ENCODE measurements around the gene PALS2. TPM values are rescaled to one million over a fixed set of nuclear protein-coding genes. Genes with fewer than 3 reads are reported as not detected.

The PALS2 gene
- total and polyA plus RNA-seq, 9 of the 15 experiments (the other 6 are each of a cell fraction or from before 2014, with no cell fraction given), result 5.9 to 35.0 (median 17.7) TPM

DNA sequence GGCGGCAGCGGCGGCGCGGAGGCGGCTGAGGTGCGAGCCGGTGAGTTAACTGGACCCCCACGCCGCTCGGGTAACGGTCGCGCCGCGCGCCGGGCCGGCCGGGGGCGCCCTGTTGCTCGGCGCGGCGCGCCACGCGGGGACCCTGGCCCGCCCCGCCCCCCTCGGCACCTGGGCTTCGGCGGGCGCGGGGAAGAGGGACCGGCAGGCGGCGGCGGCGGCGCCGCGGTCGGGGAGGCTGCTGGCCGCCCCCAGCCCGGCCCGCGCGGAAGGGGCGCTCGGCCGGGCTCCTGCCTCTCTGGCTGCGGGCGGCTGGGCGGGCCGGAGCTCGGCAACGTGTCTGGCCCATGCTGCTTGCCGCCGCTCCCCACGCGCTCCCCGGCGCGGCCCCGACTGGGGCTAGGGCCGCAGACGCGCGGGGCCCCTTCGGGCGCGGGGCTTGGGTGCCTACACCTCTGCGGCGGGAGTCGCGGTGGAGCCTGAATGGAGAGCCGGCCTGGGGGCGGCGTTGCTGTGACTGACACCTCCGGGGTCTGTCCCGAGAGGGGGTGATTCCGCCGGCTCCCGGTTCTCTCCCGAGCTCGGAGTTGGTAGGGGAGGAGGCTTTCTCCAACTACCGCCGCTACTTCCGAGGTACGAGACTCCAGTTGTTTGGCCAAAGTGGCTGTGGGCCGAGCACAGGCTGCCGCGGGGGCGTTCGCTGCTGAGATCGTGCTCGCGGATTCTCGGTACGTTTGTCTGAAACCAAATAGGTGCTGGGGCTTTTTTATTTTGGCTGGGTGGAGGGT lies 494 bp downstream of the PALS2 start (continued):
- TF ChIP-seq, protein P1, sequence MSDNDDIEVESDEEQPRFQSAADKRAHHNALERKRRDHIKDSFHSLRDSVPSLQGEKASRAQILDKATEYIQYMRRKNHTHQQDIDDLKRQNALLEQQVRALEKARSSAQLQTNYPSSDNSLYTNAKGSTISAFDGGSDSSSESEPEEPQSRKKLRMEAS (CRISPR knock-in tag; IDR thresholded peaks at IDR 0.05), result peak; percentile 24; the same call in 1 of the 2 replicates
- no peak for TF ChIP-seq HMGN3 (IDR thresholded peaks at IDR 0.05; ENCODE audit: borderline replicate concordance, extremely low read depth, insufficient read length, low read depth, low read length)
- TF ChIP-seq, protein P2, sequence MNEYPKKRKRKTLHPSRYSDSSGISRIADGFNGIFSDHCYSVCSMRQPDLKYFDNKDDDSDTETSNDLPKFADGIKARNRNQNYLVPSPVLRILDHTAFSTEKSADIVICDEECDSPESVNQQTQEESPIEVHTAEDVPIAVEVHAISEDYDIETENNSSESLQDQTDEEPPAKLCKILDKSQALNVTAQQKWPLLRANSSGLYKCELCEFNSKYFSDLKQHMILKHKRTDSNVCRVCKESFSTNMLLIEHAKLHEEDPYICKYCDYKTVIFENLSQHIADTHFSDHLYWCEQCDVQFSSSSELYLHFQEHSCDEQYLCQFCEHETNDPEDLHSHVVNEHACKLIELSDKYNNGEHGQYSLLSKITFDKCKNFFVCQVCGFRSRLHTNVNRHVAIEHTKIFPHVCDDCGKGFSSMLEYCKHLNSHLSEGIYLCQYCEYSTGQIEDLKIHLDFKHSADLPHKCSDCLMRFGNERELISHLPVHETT (CRISPR knock-in tag; conservative IDR thresholded peaks at IDR 0.05 in 1 of 2, IDR thresholded peaks at IDR 0.05 in 1 of 2), result no peak
- TF ChIP-seq ETV1 (tag; conservative IDR thresholded peaks at IDR 0.05; ENCODE audit: low read depth), result no peak
- peak; percentile 70 for TF ChIP-seq RBFOX2 (IDR thresholded peaks at IDR 0.05; ENCODE audit: low read depth, low read length)
- TF ChIP-seq RFX7 (CRISPR knock-in tag; IDR thresholded peaks at IDR 0.05), result no peak
- TF ChIP-seq BDP1 (IDR thresholded peaks at IDR 0.05; ENCODE audit: insufficient read depth, insufficient read length), result no peak
- TF ChIP-seq ZNF3 (CRISPR knock-in tag; IDR thresholded peaks at IDR 0.05), result no peak
- TF ChIP-seq, protein P3, sequence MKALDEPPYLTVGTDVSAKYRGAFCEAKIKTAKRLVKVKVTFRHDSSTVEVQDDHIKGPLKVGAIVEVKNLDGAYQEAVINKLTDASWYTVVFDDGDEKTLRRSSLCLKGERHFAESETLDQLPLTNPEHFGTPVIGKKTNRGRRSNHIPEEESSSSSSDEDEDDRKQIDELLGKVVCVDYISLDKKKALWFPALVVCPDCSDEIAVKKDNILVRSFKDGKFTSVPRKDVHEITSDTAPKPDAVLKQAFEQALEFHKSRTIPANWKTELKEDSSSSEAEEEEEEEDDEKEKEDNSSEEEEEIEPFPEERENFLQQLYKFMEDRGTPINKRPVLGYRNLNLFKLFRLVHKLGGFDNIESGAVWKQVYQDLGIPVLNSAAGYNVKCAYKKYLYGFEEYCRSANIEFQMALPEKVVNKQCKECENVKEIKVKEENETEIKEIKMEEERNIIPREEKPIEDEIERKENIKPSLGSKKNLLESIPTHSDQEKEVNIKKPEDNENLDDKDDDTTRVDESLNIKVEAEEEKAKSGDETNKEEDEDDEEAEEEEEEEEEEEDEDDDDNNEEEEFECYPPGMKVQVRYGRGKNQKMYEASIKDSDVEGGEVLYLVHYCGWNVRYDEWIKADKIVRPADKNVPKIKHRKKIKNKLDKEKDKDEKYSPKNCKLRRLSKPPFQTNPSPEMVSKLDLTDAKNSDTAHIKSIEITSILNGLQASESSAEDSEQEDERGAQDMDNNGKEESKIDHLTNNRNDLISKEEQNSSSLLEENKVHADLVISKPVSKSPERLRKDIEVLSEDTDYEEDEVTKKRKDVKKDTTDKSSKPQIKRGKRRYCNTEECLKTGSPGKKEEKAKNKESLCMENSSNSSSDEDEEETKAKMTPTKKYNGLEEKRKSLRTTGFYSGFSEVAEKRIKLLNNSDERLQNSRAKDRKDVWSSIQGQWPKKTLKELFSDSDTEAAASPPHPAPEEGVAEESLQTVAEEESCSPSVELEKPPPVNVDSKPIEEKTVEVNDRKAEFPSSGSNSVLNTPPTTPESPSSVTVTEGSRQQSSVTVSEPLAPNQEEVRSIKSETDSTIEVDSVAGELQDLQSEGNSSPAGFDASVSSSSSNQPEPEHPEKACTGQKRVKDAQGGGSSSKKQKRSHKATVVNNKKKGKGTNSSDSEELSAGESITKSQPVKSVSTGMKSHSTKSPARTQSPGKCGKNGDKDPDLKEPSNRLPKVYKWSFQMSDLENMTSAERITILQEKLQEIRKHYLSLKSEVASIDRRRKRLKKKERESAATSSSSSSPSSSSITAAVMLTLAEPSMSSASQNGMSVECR (CRISPR knock-in tag; IDR thresholded peaks at IDR 0.05), result 0 out of 2 replicates have a peak, but pooled peaks have one; percentile 36
- TF ChIP-seq, protein P4, sequence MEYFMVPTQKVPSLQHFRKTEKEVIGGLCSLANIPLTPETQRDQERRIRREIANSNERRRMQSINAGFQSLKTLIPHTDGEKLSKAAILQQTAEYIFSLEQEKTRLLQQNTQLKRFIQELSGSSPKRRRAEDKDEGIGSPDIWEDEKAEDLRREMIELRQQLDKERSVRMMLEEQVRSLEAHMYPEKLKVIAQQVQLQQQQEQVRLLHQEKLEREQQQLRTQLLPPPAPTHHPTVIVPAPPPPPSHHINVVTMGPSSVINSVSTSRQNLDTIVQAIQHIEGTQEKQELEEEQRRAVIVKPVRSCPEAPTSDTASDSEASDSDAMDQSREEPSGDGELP (CRISPR knock-in tag; IDR thresholded peaks at IDR 0.05; ENCODE audit: borderline replicate concordance), result no peak; the same call in 1 of the 2 replicates
- TF ChIP-seq SAFB (IDR thresholded peaks at IDR 0.05; ENCODE audit: borderline replicate concordance, low read depth, low read length), result no peak
- TF ChIP-seq BRF1 (IDR thresholded peaks at IDR 0.05; ENCODE audit: borderline replicate concordance, extremely low read depth, insufficient read length), result no peak
- TF ChIP-seq ZBTB7A (IDR thresholded peaks at IDR 0.05; ENCODE audit: borderline replicate concordance, control insufficient read depth, low read depth, low read length), result peak; percentile 42; the same call in 1 of the 2 replicates
- TF ChIP-seq CBX2 (IDR thresholded peaks at IDR 0.05; ENCODE audit: insufficient read depth, low read length, poor library complexity, severe bottlenecking), result no peak
- TF ChIP-seq, protein P5, sequence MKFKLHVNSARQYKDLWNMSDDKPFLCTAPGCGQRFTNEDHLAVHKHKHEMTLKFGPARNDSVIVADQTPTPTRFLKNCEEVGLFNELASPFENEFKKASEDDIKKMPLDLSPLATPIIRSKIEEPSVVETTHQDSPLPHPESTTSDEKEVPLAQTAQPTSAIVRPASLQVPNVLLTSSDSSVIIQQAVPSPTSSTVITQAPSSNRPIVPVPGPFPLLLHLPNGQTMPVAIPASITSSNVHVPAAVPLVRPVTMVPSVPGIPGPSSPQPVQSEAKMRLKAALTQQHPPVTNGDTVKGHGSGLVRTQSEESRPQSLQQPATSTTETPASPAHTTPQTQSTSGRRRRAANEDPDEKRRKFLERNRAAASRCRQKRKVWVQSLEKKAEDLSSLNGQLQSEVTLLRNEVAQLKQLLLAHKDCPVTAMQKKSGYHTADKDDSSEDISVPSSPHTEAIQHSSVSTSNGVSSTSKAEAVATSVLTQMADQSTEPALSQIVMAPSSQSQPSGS (CRISPR knock-in tag; IDR thresholded peaks at IDR 0.05), result no peak
- TF ChIP-seq PYGO2 (tag; IDR thresholded peaks at IDR 0.05), result no peak
- TF ChIP-seq ILK (tag; IDR thresholded peaks at IDR 0.05; ENCODE audit: borderline replicate concordance, low read depth), result no peak
